Activated CD4-positive, CD25-positive, alpha-beta regulatory T cell (primary cell): Measurements from ENCODE around the gene PLD2.
"Not testable (repeated sequence)": the region's sequence is repeated elsewhere in the genome, so short reads cannot be mapped to it uniquely, and the experiment has no call there.

Source experiments
- DNase-seq, 4 experiments: peaks; one replicate each; lab custom pipeline; 2025; lab: John Stamatoyannopoulos, UW

PLD2 gene

GRCh38 chr17:4789951-4790704, 16.8 kb upstream of the PLD2 start:
- peak; percentile 55 to 72 (median 61) for DNase-seq

GRCh38 chr17:4790705-4791088, 16.3 kb upstream of the PLD2 start:
- DNase-seq, result no peak

GRCh38 chr17:4795168-4795567, 11.8 kb upstream of the PLD2 start:
- no peak for DNase-seq

- DNase-seq, result peak in 1 of 4 experiments; percentile 14
Observed at GRCh38 chr17:4796552-4796920, 10.4 kb upstream of the PLD2 start.

GRCh38 chr17:4800462-4801196, 6.3 kb upstream of the PLD2 start:
- DNase-seq, result no peak

- no peak for DNase-seq
Observed at GRCh38 chr17:4802228-4802627, 4.7 kb upstream of the PLD2 start, which contains the start of gene C17orf114. TSS of gene C17orf114 (minus strand) at chr17:4802328.

GRCh38 chr17:4806456-4806776, 536 bp upstream of the PLD2 start:
- no peak for DNase-seq

GRCh38 chr17:4807605-4808377, 839 bp downstream of the PLD2 start:
- DNase-seq, result no peak

- no peak for DNase-seq
Observed at GRCh38 chr17:4808378-4808767, 1.4 kb downstream of the PLD2 start.

- DNase-seq, result no peak
Observed at GRCh38 chr17:4810696-4811290, 3.8 kb downstream of the PLD2 start.

GRCh38 chr17:4811471-4811870, 4.5 kb downstream of the PLD2 start:
- DNase-seq, result no peak

GRCh38 chr17:4812690-4813089, 5.7 kb downstream of the PLD2 start:
- no peak for DNase-seq

- no peak for DNase-seq
Observed at GRCh38 chr17:4815043-4815675, 8.2 kb downstream of the PLD2 start.

- DNase-seq, result no peak
Observed at GRCh38 chr17:4816826-4817225, 9.9 kb downstream of the PLD2 start.

- no peak for DNase-seq
Observed at GRCh38 chr17:4818276-4818675, 11.3 kb downstream of the PLD2 start.

GRCh38 chr17:4822835-4823234, 15.9 kb downstream of the PLD2 start:
- DNase-seq, result no peak

GRCh38 chr17:4823373-4824089, 16.6 kb downstream of the PLD2 start:
- DNase-seq, result no peak

GRCh38 chr17:4827399-4827798, 20.4 kb downstream of the PLD2 start:
- DNase-seq, result no peak

- DNase-seq, result not testable (repeated sequence)
Observed at GRCh38 chr17:4832829-4833177, 25.9 kb downstream of the PLD2 start.

- DNase-seq, result peak; percentile 70 to 85 (median 75)
Observed at GRCh38 chr17:4833178-4833940, 26.4 kb downstream of the PLD2 start, which contains the start of gene MINK1. TSS of gene MINK1 (plus strand) at chr17:4833340. CDS start at chr17:4833584, 244 bp downstream.
